MM.1S (cell line): ENCODE data around the gene MTCH2.

Source experiments
- CTCF ChIP-seq: fragments of 300-600 bp; sonication (generic); IDR thresholded peaks from 2 replicates; pipeline ENCODE4 v1.5.1; 2016; ENCODE audit warnings: antibody characterized with exemption, low read length, mixed read lengths
- EZH2phosphoT487 ChIP-seq: fragments of 300-600 bp; sonication (generic); IDR thresholded peaks from 2 replicates; pipeline ENCODE4 v1.6.1; 2018; ENCODE audit warnings: antibody characterized with exemption, low read length

GRCh38 chr11:47571895-47572294, 70.5 kb downstream of the MTCH2 start:
- TF ChIP-seq CTCF (no peak), EZH2phosphoT487 (no peak)
